Measurements from ENCODE around the gene FGF10. TPM values are rescaled to one million over a fixed set of nuclear protein-coding genes. Genes with fewer than 3 reads are reported as not detected.

FGF10 gene
- total RNA-seq, 4 donors from 2014 or later, result 0.09 to 5.0 (median 1.4) TPM; not detected in 1

DNA sequence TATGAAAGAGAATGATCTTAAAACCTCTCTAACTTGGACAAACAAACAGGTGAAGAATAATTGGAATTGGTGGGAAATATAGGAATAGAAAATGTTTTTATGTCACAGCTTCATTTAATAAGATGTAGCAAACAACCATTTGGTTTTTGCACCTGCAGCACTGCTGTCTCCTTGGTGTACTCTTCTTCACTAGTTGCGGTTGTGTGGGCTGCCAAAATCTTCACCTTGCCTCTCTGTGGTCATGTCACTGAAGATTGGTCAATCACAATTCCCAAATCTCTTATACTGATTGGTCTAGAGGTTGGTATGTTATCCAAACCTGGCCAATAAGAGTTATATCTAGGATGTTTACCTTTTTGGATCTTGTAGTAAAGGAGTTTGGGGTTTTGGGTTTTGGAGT is 88.7 kb downstream of the FGF10 start:
- H3K27ac ChIP-seq, result no peak overlapping the region
- H3K4me3 ChIP-seq, result no peak overlapping the region
- intact Hi-C loops (cut with DNase I), result no loop called here
- H3K27me3 ChIP-seq, result no peaks in the 10 kb centered on the region
- TF ChIP-seq, protein P1, sequence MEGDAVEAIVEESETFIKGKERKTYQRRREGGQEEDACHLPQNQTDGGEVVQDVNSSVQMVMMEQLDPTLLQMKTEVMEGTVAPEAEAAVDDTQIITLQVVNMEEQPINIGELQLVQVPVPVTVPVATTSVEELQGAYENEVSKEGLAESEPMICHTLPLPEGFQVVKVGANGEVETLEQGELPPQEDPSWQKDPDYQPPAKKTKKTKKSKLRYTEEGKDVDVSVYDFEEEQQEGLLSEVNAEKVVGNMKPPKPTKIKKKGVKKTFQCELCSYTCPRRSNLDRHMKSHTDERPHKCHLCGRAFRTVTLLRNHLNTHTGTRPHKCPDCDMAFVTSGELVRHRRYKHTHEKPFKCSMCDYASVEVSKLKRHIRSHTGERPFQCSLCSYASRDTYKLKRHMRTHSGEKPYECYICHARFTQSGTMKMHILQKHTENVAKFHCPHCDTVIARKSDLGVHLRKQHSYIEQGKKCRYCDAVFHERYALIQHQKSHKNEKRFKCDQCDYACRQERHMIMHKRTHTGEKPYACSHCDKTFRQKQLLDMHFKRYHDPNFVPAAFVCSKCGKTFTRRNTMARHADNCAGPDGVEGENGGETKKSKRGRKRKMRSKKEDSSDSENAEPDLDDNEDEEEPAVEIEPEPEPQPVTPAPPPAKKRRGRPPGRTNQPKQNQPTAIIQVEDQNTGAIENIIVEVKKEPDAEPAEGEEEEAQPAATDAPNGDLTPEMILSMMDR (IDR thresholded peaks at IDR 0.05), result no peak
- no peak for TF ChIP-seq POLR2A (IDR thresholded peaks at IDR 0.05)
- no peak for DNase-seq
- no peaks in the 10 kb centered on the region for H3K9me3 ChIP-seq
- no peaks in the 10 kb centered on the region for H3K4me1 ChIP-seq
- no peaks in the 10 kb centered on the region for H3K36me3 ChIP-seq
- WGBS, 2 donors, result 79 to 92% methylated on average over 1 of the region's 1 CpG

DNA sequence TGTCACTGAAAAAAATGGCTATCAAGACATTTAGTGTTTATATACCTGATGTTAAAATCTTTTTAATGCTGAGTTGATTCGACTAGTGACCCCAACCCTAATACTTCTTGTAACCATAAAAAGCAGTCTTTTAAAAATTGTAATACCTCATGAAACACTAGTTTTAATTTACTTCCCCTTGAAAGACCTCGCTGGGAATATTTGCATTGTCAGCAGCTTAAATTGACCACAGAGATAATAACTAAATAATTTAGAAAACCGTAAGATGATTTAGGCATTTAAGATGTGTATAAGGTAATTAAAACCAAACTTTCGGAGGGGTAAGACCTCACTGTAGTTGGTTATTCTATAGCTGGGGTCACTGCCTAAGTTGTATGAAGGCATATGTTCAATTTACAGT is 89.8 kb downstream of the FGF10 start:
- Histone ChIP-seq H3K27me3 (no peaks in the 10 kb centered on the region), H3K27ac (no peak overlapping the region)
- 54 to 74% methylated on average over 4 of the region's 4 CpGs for WGBS, 2 donors

DNA sequence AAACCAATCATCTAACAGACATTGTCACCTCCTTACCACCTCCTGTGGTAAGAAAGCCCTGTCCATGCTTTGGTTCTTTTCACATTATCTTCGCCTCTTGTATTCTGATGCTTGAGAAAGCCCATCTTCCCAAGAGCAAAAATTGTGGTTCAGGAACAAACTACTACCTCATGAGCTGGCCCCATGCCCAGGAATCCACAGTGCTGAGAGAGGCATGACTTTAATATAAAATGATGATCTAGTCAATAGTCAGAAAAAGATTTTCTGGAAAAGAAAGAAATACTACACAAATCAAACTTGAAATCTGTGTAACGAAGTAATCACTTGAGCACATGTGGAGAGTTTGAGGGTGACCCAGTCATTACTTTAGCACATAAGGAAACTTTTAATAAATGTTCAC is 94.7 kb downstream of the FGF10 start:
- intact Hi-C loops (cut with DNase I), result no loop called here
- Histone ChIP-seq H3K27ac (no peak overlapping the region), H3K4me3 (no peak overlapping the region), H3K4me1 (no peaks in the 10 kb centered on the region), H3K36me3 (no peaks in the 10 kb centered on the region), H3K9me3 (no peaks in the 10 kb centered on the region), H3K27me3 (no peaks in the 10 kb centered on the region)
- WGBS, 2 donors, result 69 to 78% methylated on average over 2 of the region's 2 CpGs
- no peak for DNase-seq
- TF ChIP-seq, protein P1 (IDR thresholded peaks at IDR 0.05), result no peak
- no peak for TF ChIP-seq POLR2A (IDR thresholded peaks at IDR 0.05)

More for the DNA sequence above, 89.8 kb downstream of the FGF10 start:
- TF ChIP-seq, protein P1 (IDR thresholded peaks at IDR 0.05), result no peak
- no peak for TF ChIP-seq POLR2A (IDR thresholded peaks at IDR 0.05)
- no peak overlapping the region for H3K4me3 ChIP-seq
- H3K4me1 ChIP-seq, result no peaks in the 10 kb centered on the region
- DNase-seq, result no peak
- H3K9me3 ChIP-seq, result no peaks in the 10 kb centered on the region
- no peaks in the 10 kb centered on the region for H3K36me3 ChIP-seq
- intact Hi-C loops (cut with DNase I), result no loop called here

DNA sequence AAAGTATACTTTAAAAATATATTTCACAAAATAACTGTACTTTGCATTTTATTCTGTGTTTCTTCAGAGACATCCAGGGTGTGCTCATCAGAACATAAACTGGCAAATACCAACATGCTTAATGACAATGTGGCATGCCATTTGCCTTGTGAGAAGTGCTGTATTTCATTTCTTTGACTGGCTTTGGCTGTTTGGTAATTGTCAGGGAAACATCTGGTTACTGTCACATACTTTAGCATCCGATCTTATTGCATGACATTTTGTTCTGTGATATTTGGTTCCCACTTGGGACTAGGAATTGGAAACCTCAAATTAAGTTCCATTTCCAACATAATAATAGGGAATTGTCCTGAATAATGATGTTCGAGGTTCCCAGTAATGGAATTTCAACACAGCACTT is 96.5 kb downstream of the FGF10 start:
- WGBS, 2 donors, result 56 to 72% methylated on average over 2 of the region's 2 CpGs
- Histone ChIP-seq H3K27me3 (no peaks in the 10 kb centered on the region), H3K4me1 (no peaks in the 10 kb centered on the region), H3K4me3 (no peak overlapping the region), H3K27ac (no peak overlapping the region), H3K9me3 (no peaks in the 10 kb centered on the region), H3K36me3 (no peaks in the 10 kb centered on the region)
- intact Hi-C loops (cut with DNase I), result no loop called here
- DNase-seq, result no peak
- TF ChIP-seq POLR2A (IDR thresholded peaks at IDR 0.05), result no peak
- TF ChIP-seq, protein P1 (IDR thresholded peaks at IDR 0.05), result no peak

DNA sequence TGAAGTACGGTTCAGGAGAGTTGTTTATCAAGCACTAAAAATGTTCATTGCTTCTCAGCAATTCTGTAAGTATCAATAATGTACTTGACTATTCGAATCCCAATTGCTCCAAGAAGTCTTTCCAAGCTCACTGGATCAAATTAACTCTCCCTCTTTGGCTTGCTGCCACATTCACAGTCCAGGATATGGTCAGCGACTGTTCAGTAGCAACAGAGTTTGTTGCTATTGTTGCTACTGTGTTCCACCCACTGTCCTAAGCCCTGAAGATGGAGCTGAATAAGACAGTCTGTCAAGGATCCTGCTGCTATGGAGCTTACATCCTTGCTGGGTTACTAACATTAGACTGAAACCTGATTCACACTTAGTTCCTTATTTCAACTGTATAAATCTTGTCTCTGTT is 110.8 kb downstream of the FGF10 start:
- no peak for DNase-seq
- intact Hi-C loops (cut with DNase I), result no loop called here
- no peak overlapping the region for H3K4me3 ChIP-seq

More for the DNA sequence above, 110.8 kb downstream of the FGF10 start:
- Histone ChIP-seq H3K27ac (no peak overlapping the region), H3K27me3 (no peaks in the 10 kb centered on the region), H3K36me3 (no peaks in the 10 kb centered on the region), H3K9me3 (peaks cover 0 to 4% (median 0%) of the 10 kb centered on the region in 3 donors), H3K4me1 (no peaks in the 10 kb centered on the region)
- 38 to 42% methylated on average over 3 of the region's 3 CpGs for WGBS, 2 donors
- TF ChIP-seq POLR2A (IDR thresholded peaks at IDR 0.05), result no peak
- TF ChIP-seq, protein P1 (IDR thresholded peaks at IDR 0.05), result no peak
